GM12801 (cell line): ENCODE results near the gene CELF2.

ENCODE experiments used
- TF ChIP-seq, protein P1 (sequence below): IDR thresholded peaks from one replicate; pipeline ENCODE4 v1.5.1; 2011; ENCODE audit warnings: control low read depth; ENCODE audit not compliant: insufficient read length; ENCODE audit errors: extremely low read depth

CELF2 gene

DNA sequence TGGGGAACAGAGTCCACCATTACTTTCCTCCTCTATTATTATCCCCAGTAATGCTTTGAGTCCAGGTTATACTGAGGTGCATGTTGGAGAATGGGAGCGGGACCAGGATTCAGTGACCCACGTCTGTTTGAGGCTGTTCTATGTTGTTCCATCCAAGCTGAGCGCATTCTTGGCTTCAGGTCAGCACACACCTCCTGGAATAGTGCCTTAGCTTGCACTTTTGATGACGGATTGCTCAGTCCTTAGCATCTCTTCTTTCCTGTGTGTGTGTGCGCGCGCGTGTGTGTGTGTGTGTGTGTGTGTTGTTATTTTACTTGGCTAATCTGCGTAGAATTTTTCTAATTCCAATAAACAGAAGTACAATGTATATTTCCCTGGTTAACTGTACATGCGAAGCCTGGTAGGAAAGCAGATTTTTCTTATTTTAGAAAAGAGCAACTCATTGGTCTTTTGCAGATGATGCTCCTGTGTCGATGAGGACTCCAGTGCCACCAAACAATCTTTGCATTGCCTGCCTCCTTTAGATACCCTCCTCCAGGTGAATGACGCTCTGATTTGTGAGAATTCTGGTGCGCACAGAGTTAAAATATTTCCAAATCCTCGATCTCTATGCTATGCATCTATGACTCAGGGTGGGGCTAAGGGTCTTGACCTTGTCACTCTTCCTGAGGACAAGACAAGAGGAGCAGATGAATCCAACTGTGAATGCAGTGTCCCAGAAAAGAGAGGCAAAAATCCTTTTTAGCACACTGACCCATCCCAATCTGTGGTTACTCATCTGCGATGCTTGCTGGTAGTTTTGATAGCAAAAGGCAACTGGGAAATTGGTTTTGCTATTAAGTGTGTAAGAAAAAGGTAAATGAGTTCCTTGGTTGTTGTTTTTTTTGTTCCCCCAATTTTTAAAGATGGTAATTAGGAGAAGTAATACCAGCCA lies 13.3 kb upstream of the CELF2 start:
- TF ChIP-seq, protein P1, sequence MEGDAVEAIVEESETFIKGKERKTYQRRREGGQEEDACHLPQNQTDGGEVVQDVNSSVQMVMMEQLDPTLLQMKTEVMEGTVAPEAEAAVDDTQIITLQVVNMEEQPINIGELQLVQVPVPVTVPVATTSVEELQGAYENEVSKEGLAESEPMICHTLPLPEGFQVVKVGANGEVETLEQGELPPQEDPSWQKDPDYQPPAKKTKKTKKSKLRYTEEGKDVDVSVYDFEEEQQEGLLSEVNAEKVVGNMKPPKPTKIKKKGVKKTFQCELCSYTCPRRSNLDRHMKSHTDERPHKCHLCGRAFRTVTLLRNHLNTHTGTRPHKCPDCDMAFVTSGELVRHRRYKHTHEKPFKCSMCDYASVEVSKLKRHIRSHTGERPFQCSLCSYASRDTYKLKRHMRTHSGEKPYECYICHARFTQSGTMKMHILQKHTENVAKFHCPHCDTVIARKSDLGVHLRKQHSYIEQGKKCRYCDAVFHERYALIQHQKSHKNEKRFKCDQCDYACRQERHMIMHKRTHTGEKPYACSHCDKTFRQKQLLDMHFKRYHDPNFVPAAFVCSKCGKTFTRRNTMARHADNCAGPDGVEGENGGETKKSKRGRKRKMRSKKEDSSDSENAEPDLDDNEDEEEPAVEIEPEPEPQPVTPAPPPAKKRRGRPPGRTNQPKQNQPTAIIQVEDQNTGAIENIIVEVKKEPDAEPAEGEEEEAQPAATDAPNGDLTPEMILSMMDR = no peak

DNA sequence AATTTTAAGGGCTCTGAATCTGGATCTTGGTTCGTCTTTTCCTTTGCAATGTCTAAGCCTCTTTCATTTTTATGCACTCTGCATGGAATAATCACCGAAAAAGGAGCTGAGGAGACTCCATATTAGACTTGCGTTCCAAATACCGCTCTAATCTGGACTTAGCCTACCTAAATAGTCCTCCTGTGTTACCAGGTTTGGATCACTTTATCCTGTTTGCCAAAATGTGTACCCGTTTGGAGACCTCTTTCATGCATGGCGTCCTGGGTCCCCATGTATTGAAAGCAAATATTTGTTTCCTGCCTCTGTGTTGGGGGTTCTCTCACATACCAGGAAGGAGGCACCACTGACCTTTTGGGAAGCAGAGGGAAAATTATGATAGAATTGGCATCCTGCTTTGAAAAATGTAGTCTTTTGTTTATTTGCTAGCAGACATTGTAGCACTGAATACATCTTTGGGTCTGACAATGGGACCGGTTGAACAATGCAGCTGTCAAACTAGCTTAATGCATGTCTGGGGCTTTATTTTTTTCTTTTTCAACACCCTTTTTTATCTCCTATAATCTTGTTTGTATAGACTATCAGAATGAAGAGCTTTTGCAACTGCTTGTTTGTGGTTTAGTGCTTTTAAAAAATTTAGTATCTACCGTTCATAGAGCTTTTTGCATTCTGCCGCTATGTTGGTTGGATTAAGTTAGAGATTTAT lies 11.8 kb upstream of the CELF2 start:
- TF ChIP-seq, protein P1 = no peak

DNA sequence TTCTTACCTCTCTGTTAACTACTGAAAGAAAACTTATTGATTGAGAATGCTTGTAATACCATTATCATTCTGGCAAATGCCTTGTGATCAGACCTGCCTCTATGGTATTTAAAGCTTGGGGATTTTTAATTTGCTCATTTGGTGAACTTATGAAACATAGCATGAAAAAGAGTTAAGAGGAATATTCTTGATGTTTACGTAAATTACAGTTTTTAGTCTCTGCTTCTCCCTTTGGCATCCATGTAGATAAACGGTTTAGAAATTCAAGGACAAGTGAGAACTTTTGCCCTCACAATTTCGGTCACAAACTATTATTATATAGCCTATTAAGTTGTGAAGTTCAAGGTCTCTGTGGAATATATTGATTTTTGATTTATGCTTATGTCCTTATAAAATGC lies 11.2 kb upstream of the CELF2 start:
- TF ChIP-seq, protein P1 = no peak

DNA sequence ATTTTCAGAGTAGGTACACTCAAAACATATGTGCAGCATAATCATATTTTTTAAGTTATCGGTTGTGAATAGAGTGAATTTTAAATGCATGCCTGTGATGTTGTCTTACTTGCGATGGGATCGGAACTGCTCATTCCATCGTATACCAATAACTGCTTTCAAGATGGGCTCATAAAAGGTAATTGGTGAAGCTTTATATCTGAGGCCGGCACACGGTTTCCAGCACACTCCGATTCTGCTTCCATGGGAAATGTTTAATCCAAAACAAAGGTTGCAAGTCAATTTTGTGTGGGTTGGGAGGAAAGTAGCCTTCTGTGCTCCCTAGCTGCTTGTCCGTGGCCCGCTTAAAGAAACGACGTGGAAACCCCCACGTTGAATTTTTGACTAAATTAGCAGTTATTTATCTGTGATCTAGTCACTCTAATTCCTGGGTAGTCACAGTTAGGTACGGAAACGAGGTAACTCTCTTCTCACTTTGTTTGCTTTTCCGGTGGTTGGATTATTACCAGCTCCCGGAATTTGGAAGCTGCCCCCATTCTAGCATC lies 10.1 kb upstream of the CELF2 start:
- TF ChIP-seq, protein P1 = no peak

DNA sequence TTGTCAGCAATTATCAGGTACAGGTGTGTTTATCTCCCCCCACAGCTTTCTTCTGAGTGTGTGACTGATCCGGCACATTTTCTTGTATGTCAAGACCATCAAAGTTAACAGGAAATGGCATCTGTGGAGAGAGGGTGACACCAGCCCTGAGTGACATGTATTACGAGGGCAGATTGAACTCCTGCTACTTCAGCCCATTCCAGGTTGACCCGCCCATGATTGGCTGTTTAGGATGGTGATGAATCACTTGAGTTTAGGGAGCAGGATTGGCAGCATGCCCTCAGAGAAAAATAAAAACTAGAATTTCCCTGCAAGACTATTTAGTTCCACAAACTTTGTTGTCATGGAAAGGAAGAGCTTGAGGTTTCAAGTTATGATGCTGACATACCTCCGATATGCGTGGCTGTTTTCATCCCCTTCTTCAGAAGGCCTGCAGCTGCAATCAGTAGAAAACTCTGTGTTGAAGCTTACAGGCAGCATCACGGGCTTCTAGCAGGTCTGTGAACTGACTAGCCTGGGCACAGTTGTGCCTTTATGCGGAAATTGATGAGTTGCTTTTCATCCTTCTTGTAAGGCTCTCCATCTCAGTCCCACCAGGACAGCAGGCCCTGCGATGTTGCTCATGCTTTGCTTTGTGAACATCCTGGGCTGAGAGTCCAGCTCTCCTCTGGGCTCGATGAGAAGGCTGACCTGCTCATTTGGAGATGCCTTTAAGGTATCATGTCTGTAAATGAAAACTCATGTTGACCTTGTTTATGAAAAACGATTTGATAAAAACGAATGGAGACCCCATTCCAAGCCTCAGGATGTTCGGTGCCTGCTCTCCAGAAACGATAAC lies 8.0 kb upstream of the CELF2 start:
- TF ChIP-seq, protein P1 = no peak

DNA sequence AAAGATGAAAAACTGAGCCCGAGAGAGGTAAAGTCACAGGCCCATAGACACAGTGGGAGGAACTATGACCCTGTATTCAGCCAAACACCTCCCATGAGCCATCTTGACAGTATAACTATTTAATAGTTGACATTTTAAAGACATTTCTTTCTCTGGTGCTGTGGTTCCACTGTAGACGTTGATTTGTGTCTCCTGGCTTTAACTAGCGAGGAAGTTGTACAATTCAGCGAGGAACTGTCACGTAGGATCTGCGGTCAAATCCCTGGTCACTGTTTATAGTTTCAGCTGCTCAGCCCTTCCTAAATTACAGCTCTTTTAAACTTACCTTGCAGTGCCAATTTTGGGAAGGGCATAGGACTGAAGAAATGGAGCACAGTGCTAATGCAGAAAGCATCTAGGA lies 7.1 kb upstream of the CELF2 start:
- TF ChIP-seq, protein P1 = no peak
